ENCODE data around the gene NR2F2.

Gene NR2F2

DNA sequence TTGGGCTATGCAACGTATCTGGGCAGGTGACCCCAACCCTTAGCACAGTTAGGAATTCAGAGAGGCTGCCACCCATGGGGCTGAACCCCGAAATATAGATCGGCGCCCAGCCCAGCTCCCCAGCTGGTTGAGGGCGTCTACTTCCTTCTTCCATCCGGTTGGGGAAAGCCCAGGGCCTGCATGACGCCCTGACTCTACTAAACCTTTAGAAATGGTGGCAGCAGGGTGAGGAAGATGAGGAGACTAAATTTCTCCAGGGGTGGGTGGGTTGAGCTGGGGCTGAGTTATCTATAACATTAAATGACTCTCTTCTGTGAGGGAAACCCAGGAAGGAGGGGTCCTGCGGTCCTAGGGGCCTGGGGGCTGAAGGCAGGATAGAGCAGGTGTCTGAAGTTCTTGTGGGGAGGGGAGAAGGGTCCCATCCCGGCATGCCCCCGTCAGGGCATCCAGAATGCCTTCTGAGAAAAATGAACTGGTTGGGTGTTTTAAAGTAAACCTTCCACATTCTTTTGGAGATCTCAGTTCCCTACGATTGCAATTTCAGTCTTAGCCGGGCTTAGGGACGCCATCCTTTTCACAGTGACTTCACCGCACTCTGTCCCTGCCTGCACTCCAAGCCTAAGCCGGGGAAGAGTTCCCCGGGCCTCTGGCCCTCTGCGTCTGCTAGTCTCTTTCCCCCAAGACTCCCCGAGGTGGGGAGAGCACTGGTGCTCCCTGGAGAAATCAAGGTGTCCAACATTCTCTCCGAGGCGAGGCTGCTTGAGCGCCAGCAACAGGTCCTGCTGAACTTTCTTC, 28.5 kb downstream of the NR2F2 start:
- no peak overlapping the region for H3K9ac ChIP-seq (ENCODE audit: low read length)
- H3K27me3 ChIP-seq (ENCODE audit: control insufficient read depth, insufficient read depth, low read length), result peaks cover 100% of the 10 kb centered on the region
- H3K27ac ChIP-seq (ENCODE audit: low read depth, low read length), result no peak overlapping the region
- H3K36me3 ChIP-seq (ENCODE audit: control insufficient read depth, insufficient read depth, low read length), result no peaks in the 10 kb centered on the region
- H3K9me3 ChIP-seq (ENCODE audit: control insufficient read depth, insufficient read depth, low read depth, low read length), result no peaks in the 10 kb centered on the region
- H3K4me3 ChIP-seq (ENCODE audit: low read depth, low read length), result peak overlapping the region; percentile 65
- H3K4me1 ChIP-seq (ENCODE audit: control insufficient read depth, insufficient read depth, low read length), result peaks cover 44% of the 10 kb centered on the region

- Histone ChIP-seq H3K9me3 (ENCODE audit: control insufficient read depth, insufficient read depth, low read depth, low read length) (no peaks in the 10 kb centered on the region), H3K36me3 (ENCODE audit: control insufficient read depth, insufficient read depth, low read length) (no peaks in the 10 kb centered on the region), H3K4me1 (ENCODE audit: control insufficient read depth, insufficient read depth, low read length) (peaks cover 41% of the 10 kb centered on the region), H3K9ac (ENCODE audit: low read length) (no peak overlapping the region), H3K27me3 (ENCODE audit: control insufficient read depth, insufficient read depth, low read length) (peaks cover 100% of the 10 kb centered on the region), H3K27ac (ENCODE audit: low read depth, low read length) (no peak overlapping the region), H3K4me3 (ENCODE audit: low read depth, low read length) (peak overlapping the region; percentile 65)
These were observed 29.4 kb downstream of the NR2F2 start for GRCh38 chr15:96359616-96360521.

GRCh38 chr15:96360581-96361308, 30.2 kb downstream of the NR2F2 start:
- peaks cover 100% of the 10 kb centered on the region for H3K27me3 ChIP-seq (ENCODE audit: control insufficient read depth, insufficient read depth, low read length)
- H3K9ac ChIP-seq (ENCODE audit: low read length), result no peak overlapping the region
- peaks cover 43% of the 10 kb centered on the region for H3K4me1 ChIP-seq (ENCODE audit: control insufficient read depth, insufficient read depth, low read length)
- no peaks in the 10 kb centered on the region for H3K36me3 ChIP-seq (ENCODE audit: control insufficient read depth, insufficient read depth, low read length)
- no peak overlapping the region for H3K27ac ChIP-seq (ENCODE audit: low read depth, low read length)
- no peaks in the 10 kb centered on the region for H3K9me3 ChIP-seq (ENCODE audit: control insufficient read depth, insufficient read depth, low read depth, low read length)
- H3K4me3 ChIP-seq (ENCODE audit: low read depth, low read length), result peak overlapping the region; percentile 65

DNA sequence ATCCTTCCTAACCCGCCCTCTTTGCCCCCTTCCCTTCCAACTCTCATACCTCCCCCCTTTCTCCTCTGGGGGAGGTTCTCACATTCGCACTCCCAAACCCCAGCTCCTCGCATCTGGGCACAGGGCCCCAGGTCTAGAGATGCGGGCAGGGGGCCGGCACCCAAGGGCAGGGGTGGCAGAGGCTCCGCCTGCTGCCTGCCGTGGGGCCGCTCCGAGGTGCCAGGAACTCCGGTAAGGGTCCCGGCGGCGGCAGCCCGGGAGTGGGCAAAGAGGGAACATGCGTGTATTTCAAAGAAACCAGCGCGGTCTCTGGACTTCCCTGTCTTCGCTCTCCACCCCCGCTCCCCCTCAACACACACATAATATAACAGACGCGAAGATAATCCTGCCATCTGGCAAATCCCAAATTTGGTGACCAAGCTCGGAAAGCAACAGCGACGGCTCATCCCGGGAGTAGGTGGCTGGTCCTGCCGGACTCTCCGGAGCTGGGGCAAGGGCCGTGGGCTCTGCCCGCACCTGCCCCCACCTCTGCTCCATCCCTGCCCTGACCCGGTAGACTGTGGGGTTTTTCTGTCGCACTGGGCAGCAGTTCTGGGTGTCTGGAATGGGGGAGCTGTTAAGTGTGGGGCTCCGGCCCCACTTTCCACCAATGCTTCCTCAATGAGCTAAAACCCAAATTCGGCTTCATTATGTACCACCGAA, 31.0 kb downstream of the NR2F2 start:
- no peaks in the 10 kb centered on the region for H3K36me3 ChIP-seq (ENCODE audit: control insufficient read depth, insufficient read depth, low read length)
- peaks cover 100% of the 10 kb centered on the region for H3K27me3 ChIP-seq (ENCODE audit: control insufficient read depth, insufficient read depth, low read length)
- H3K27ac ChIP-seq (ENCODE audit: low read depth, low read length), result no peak overlapping the region
- peaks cover 48% of the 10 kb centered on the region for H3K4me1 ChIP-seq (ENCODE audit: control insufficient read depth, insufficient read depth, low read length)
- no peak overlapping the region for H3K9ac ChIP-seq (ENCODE audit: low read length)
- H3K9me3 ChIP-seq (ENCODE audit: control insufficient read depth, insufficient read depth, low read depth, low read length), result no peaks in the 10 kb centered on the region
- peak overlapping the region; percentile 65 for H3K4me3 ChIP-seq (ENCODE audit: low read depth, low read length)

DNA sequence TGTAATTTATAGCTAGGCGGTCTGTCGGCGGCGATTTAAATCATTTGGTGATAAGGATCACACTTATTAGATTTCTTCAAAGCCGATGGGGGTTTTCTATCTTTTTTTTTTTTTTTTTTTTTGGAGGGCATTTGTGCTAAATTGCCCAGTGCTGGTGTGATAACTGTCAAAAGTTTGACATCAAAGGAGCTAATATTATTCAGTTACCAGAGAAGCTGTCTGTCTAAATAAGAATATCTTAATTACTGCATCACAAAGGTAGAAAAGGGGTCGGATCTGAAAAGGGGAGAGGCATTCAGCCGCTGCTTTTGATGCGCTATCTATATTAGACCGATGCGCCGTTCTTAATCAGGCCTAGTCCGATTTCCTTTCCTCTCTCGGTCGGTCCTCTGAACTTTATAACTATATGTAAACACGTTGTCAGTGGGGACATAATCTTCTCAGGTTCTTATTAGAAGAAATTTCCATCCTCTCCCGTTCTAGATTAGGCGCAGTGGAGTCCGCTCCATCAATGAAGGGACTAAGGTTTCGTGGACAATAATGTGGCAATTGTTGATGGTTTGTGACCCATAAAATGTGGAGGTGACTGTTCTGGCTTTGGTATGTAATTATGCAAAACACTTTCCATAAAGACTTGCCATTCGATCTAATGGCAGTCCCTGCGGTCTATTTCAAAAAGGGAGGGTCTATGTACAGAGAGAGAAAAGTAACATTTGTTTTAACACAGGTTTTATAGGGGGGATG, 31.7 kb downstream of the NR2F2 start:
- H3K27me3 ChIP-seq (ENCODE audit: control insufficient read depth, insufficient read depth, low read length), result peaks cover 100% of the 10 kb centered on the region

DNA sequence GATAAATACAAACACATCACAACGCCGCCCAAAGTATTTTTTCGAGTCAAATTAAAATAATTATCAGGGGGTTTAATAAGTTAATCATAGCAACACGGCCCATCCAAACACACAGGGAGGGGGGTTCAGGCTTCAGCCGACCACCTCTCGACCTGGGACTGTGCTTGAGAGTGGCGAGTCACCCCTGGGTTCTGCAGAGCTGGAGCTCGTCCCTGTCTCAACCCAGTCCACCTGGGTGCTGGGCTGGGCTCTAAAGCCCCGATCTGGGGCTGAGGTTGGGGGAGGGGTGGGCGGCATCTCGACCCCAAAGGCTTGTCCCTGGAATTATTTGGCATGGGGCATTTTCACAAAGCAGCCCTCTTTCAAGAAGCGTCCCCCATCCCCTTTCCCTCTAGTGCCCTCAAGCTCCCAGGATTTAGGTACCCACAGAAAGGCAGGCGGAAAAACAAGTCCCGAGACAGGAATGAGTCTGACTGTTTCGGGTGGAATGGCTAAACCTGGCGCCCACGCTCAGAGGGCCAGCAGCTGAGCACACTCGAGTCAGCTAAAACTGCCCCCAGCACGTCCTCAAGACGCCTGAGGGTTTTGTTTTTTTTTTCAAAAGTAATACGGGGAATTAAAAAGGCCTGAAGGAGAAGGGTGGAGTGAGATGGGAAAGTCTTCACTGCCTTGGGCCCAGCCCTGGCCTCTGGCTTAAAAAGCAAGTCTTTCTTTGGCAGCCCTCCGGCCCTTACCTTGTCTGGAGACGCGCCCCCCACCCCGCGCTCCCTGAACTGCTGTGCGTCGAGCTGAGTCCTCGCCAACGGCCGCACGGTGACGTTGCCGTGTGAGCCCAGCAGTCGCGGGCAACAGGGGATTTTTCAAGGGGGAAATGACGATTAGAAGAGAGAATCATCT, 32.5 kb downstream of the NR2F2 start:
- peak overlapping the region; percentile 32; the same call in 1 of the 2 replicates for H3K4me3 ChIP-seq (ENCODE audit: low read depth, low read length)
- H3K36me3 ChIP-seq (ENCODE audit: control insufficient read depth, insufficient read depth, low read length), result no peaks in the 10 kb centered on the region
- peaks cover 100% of the 10 kb centered on the region for H3K27me3 ChIP-seq (ENCODE audit: control insufficient read depth, insufficient read depth, low read length)
- no peak overlapping the region for H3K27ac ChIP-seq (ENCODE audit: low read depth, low read length)
- H3K4me1 ChIP-seq (ENCODE audit: control insufficient read depth, insufficient read depth, low read length), result peaks cover 58% of the 10 kb centered on the region
- no peaks in the 10 kb centered on the region for H3K9me3 ChIP-seq (ENCODE audit: control insufficient read depth, insufficient read depth, low read depth, low read length)
- H3K9ac ChIP-seq (ENCODE audit: low read length), result no peak overlapping the region

More for the DNA sequence above, 31.7 kb downstream of the NR2F2 start:
- H3K36me3 ChIP-seq (ENCODE audit: control insufficient read depth, insufficient read depth, low read length), result no peaks in the 10 kb centered on the region
- no peak overlapping the region for H3K27ac ChIP-seq (ENCODE audit: low read depth, low read length)
- H3K4me3 ChIP-seq (ENCODE audit: low read depth, low read length), result 0 out of 2 replicates have a peak overlapping the region, but pooled peaks have one; percentile 65
- H3K9me3 ChIP-seq (ENCODE audit: control insufficient read depth, insufficient read depth, low read depth, low read length), result no peaks in the 10 kb centered on the region
- no peak overlapping the region for H3K9ac ChIP-seq (ENCODE audit: low read length)
- H3K4me1 ChIP-seq (ENCODE audit: control insufficient read depth, insufficient read depth, low read length), result peaks cover 55% of the 10 kb centered on the region

DNA sequence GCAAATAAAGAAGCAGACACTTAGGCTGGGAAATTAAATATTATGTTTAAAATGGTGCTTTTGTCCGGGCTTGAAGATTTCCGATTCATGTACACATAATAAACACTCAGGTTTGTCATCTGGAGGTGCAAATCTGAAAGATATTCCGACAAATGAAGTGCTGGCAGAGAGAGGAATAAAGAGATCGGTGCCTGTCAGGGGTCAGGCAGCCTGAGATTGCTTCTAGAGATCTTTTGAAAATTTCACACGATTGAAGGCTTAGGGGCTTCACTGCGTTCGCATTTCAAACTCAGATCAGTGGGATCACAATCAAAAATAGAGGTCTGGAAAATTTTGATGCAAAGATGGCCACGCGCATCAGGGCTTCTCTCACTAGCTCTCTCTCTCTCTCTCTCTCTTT, 33.2 kb downstream of the NR2F2 start:
- H3K9me3 ChIP-seq (ENCODE audit: control insufficient read depth, insufficient read depth, low read depth, low read length), result no peaks in the 10 kb centered on the region
- H3K4me1 ChIP-seq (ENCODE audit: control insufficient read depth, insufficient read depth, low read length), result peaks cover 61% of the 10 kb centered on the region
- no peak overlapping the region for H3K27ac ChIP-seq (ENCODE audit: low read depth, low read length)
- H3K36me3 ChIP-seq (ENCODE audit: control insufficient read depth, insufficient read depth, low read length), result no peaks in the 10 kb centered on the region
- no peak overlapping the region for H3K9ac ChIP-seq (ENCODE audit: low read length)
- peaks cover 100% of the 10 kb centered on the region for H3K27me3 ChIP-seq (ENCODE audit: control insufficient read depth, insufficient read depth, low read length)
- H3K4me3 ChIP-seq (ENCODE audit: low read depth, low read length), result no peak overlapping the region

- no peaks in the 10 kb centered on the region for H3K36me3 ChIP-seq (ENCODE audit: control insufficient read depth, insufficient read depth, low read length)
- no peaks in the 10 kb centered on the region for H3K9me3 ChIP-seq (ENCODE audit: control insufficient read depth, insufficient read depth, low read depth, low read length)
- H3K27me3 ChIP-seq (ENCODE audit: control insufficient read depth, insufficient read depth, low read length), result peaks cover 100% of the 10 kb centered on the region
- H3K4me3 ChIP-seq (ENCODE audit: low read depth, low read length), result 0 out of 2 replicates have a peak overlapping the region, but pooled peaks have one; percentile 0
- H3K9ac ChIP-seq (ENCODE audit: low read length), result no peak overlapping the region
- no peak overlapping the region for H3K27ac ChIP-seq (ENCODE audit: low read depth, low read length)
- H3K4me1 ChIP-seq (ENCODE audit: control insufficient read depth, insufficient read depth, low read length), result peaks cover 60% of the 10 kb centered on the region
These were observed 35.5 kb downstream of the NR2F2 start for GRCh38 chr15:96365781-96366525.

GRCh38 chr15:96366526-96366877, 36.0 kb downstream of the NR2F2 start:
- peaks cover 59% of the 10 kb centered on the region for H3K4me1 ChIP-seq (ENCODE audit: control insufficient read depth, insufficient read depth, low read length)
- no peaks in the 10 kb centered on the region for H3K9me3 ChIP-seq (ENCODE audit: control insufficient read depth, insufficient read depth, low read depth, low read length)
- H3K9ac ChIP-seq (ENCODE audit: low read length), result no peak overlapping the region
- peaks cover 100% of the 10 kb centered on the region for H3K27me3 ChIP-seq (ENCODE audit: control insufficient read depth, insufficient read depth, low read length)
- H3K36me3 ChIP-seq (ENCODE audit: control insufficient read depth, insufficient read depth, low read length), result no peaks in the 10 kb centered on the region
- 0 out of 2 replicates have a peak overlapping the region, but pooled peaks have one; percentile 0 for H3K4me3 ChIP-seq (ENCODE audit: low read depth, low read length)
- no peak overlapping the region for H3K27ac ChIP-seq (ENCODE audit: low read depth, low read length)
